Activated T-cell treated with anti-CD3 and anti-CD28 coated beads, Interleukin-2, amount 50 U/mL, for 24 hours (primary cell): ENCODE measurements around the gene TMEM220.
A peak's percentile ranks its signal among the peaks of the same experiment; 100 is the strongest.
"Not testable (repeated sequence)": the region's sequence is repeated elsewhere in the genome, so short reads cannot be mapped to it uniquely, and the experiment has no call there.

Experiments
- DNase-seq: peaks from one replicate; pipeline ENCODE4 v3.0.0-alpha.2; 2020
- H3K27ac Mint-ChIP-seq: 2 replicates; pipeline ENCODE4 v1.8.0; 2020; ENCODE audit warnings: mild to moderate bottlenecking, mixed read lengths
- H3K27me3 Mint-ChIP-seq: 2 replicates; pipeline ENCODE4 v1.8.0; 2020; ENCODE audit warnings: mixed read lengths
- H3K36me3 Mint-ChIP-seq: 2 replicates; pipeline ENCODE4 v1.8.0; 2020; ENCODE audit warnings: low read depth, mixed read lengths
- H3K4me1 Mint-ChIP-seq: 2 replicates; pipeline ENCODE4 v1.8.0; 2020; ENCODE audit warnings: low read depth, mixed read lengths
- H3K4me3 Mint-ChIP-seq: 2 replicates; pipeline ENCODE4 v1.8.0; 2020; ENCODE audit warnings: mild to moderate bottlenecking, moderate library complexity, mixed read lengths
- H3K9me3 Mint-ChIP-seq: 2 replicates; pipeline ENCODE4 v1.8.0; 2020; ENCODE audit warnings: mixed read lengths

The TMEM220 gene

DNA sequence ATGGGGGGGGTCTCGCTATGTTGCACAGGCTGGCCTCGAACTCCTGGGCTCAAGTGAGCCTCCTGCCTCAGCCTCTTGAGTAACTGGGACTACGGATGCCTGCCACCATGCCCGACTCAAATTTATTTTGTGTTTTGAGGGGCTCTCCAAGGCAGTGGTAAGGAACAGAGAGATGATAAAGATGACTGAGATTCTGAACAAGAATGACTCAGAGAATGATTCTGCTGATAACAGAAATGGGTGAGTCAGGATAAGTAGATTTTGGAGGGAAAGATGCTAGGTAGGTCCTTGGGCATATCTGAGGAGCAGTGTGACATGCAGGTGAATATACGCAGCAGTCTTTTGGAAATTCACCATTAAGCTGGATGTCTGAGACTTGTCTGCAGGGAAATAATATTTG, 2.6 kb downstream of the TMEM220 start:
- H3K4me1 Mint-ChIP-seq: peaks cover 35% of the 10 kb centered on the region
- peak overlapping the region; percentile 19 for H3K27ac Mint-ChIP-seq
- H3K4me3 Mint-ChIP-seq: no peak overlapping the region

DNA sequence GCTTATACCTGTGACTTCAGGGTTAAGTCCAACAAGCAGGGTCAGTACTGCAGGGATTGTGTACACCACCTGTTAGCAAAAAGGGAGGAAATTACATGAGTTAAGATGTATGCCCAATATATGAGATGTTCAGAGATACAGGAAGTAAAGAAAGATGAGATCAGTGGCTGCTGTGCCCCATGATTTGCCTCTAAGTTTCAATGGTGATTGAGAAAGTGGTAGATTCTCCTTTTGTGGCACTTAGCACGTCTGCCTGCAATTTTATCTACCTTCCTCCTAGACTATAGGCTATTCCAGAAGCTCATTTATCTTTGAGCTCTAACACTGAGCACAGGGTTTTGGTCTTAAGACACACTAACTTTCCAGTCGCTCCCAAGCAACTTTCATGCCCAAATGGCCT, 3.6 kb downstream of the TMEM220 start:
- H3K9me3 Mint-ChIP-seq: no peaks in the 10 kb centered on the region

More for the DNA sequence above, 2.6 kb downstream of the TMEM220 start:
- H3K9me3 Mint-ChIP-seq: no peaks in the 10 kb centered on the region
- DNase-seq: no peak
- H3K36me3 Mint-ChIP-seq: peaks cover 8% of the 10 kb centered on the region
- H3K27me3 Mint-ChIP-seq: no peaks in the 10 kb centered on the region

DNA sequence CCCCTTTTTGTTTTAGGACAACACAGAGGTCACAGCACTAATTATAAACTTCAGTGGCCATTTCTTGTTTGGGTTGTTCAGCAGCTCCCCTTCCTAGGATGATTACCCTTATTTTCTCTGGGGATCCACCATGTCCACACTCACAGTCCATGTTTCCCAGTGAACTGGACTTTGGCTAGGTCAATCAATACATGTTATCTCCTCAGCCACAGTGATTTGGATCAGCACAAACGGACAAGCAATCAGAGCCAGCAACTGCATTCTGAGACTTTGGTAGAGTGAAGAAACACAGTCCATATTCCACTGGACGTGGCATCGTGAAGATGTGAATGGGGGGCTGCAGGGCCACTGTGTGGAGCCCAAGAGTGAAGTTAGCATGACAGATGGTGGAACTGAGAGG, 4.6 kb downstream of the TMEM220 start:
- H3K27ac Mint-ChIP-seq: no peak overlapping the region
- H3K36me3 Mint-ChIP-seq: peaks cover 8% of the 10 kb centered on the region
- no peak for DNase-seq
- no peaks in the 10 kb centered on the region for H3K27me3 Mint-ChIP-seq
- H3K4me3 Mint-ChIP-seq: no peak overlapping the region
- peaks cover 26% of the 10 kb centered on the region for H3K4me1 Mint-ChIP-seq
- no peaks in the 10 kb centered on the region for H3K9me3 Mint-ChIP-seq

More for the DNA sequence above, 3.6 kb downstream of the TMEM220 start:
- Mint-ChIP-seq H3K36me3 (peaks cover 8% of the 10 kb centered on the region), H3K4me1 (peaks cover 34% of the 10 kb centered on the region), H3K4me3 (no peak overlapping the region), H3K27ac (no peak overlapping the region), H3K27me3 (no peaks in the 10 kb centered on the region)
- no peak for DNase-seq

DNA sequence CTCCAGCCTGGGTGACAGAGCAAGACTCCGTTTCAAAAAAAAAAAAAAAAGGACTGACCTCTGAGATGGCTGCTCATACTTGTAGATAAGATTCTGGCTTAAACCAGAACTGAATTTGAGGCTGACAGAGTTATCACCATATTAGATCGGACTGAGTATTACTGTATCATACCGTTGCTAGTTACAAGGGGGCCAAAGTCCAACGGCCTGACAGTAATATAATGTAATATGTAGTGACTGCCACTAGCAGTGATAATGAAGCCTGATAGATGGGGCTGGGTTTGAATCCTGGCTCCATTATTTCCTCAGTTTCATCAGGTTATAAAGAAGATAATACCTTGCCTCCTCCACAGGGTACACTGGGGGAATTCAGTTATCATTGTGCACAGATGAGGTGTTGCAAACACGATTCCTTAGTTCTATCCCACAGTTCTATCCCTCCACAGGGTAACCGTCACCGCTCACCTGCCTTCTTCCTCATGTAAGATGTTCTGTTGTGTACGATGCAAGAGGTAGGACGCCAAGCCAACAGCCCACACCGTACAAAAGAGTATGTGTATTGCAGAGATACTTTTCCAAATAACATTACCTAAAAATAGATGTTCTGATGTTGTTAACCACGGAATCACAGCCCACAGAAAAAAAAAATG, 5.2 kb downstream of the TMEM220 start:
- Mint-ChIP-seq H3K27me3 (no peaks in the 10 kb centered on the region), H3K27ac (no peak overlapping the region), H3K4me3 (no peak overlapping the region), H3K9me3 (no peaks in the 10 kb centered on the region), H3K4me1 (peaks cover 22% of the 10 kb centered on the region), H3K36me3 (peaks cover 8% of the 10 kb centered on the region)
- no peak for DNase-seq

DNA sequence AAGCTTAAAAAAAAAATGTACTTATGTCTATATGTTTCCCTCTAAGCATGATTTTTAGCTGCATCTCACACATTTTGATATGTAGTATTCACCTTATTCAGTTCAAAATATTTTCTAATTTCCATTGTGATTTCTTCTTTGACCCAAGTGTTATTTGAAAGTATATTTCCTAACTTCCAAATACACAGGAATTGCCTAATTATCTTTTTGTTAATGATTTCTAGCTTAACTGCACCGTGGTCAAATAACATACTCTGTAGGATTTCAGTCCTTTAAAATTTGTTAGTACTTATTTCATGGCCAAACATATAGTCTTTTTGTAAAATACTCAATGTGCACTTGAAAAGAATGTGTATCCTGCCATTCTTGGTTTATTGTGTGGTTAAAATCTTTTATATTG, 11.3 kb downstream of the TMEM220 start:
- peaks cover 40% of the 10 kb centered on the region for H3K36me3 Mint-ChIP-seq
- no peaks in the 10 kb centered on the region for H3K27me3 Mint-ChIP-seq
- H3K4me1 Mint-ChIP-seq: peaks cover 7% of the 10 kb centered on the region
- H3K9me3 Mint-ChIP-seq: no peaks in the 10 kb centered on the region
- no peak overlapping the region for H3K27ac Mint-ChIP-seq
- no peak for DNase-seq
- H3K4me3 Mint-ChIP-seq: no peak overlapping the region

DNA sequence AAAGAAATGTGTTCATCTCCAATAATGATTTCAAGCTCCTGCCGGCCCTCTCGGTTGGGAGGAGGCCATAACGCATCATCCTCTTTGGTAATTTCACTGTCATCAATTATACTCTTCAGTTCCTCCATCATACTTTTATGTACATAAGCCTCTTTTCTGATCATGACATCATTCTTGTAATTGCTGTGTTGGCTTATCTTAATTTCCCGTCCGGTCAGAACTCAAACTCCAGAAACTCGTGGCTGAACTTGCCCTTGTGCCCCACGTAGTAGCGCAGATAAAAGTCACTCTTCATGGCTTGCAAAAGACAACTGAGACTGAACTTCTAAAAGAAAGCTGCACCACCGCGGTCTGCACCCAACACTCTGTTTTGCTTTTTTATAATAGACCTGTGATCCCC, 13.6 kb downstream of the TMEM220 start:
- peaks cover 53% of the 10 kb centered on the region for H3K36me3 Mint-ChIP-seq
- DNase-seq: no peak
- H3K9me3 Mint-ChIP-seq: no peaks in the 10 kb centered on the region
- no peak overlapping the region for H3K4me3 Mint-ChIP-seq
- H3K27me3 Mint-ChIP-seq: no peaks in the 10 kb centered on the region
- H3K27ac Mint-ChIP-seq: no peak overlapping the region
- peaks cover 7% of the 10 kb centered on the region for H3K4me1 Mint-ChIP-seq

DNA sequence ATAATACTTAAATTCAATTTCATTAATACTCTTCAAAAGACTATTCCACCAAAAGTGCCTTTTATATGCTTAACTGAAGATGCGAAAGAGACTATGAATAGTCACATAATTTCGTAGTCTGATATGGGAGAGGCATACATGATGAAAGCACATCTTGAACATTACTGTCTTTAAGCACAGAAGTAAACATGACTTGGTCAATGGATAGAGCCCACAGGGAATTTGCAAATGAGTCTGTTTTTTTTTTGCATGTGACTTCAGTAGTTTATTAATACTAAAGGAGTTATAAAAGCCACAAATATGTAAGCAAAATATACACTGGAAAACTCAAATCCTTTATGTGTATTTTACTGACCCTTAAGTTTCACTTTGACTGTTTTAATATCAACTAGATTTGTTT, 16.5 kb downstream of the TMEM220 start:
- H3K36me3 Mint-ChIP-seq: peaks cover 71% of the 10 kb centered on the region
- DNase-seq: no peak
- H3K4me1 Mint-ChIP-seq: peaks cover 9% of the 10 kb centered on the region
- H3K27me3 Mint-ChIP-seq: no peaks in the 10 kb centered on the region
- no peak overlapping the region for H3K27ac Mint-ChIP-seq
- no peak overlapping the region for H3K4me3 Mint-ChIP-seq
- H3K9me3 Mint-ChIP-seq: no peaks in the 10 kb centered on the region

DNA sequence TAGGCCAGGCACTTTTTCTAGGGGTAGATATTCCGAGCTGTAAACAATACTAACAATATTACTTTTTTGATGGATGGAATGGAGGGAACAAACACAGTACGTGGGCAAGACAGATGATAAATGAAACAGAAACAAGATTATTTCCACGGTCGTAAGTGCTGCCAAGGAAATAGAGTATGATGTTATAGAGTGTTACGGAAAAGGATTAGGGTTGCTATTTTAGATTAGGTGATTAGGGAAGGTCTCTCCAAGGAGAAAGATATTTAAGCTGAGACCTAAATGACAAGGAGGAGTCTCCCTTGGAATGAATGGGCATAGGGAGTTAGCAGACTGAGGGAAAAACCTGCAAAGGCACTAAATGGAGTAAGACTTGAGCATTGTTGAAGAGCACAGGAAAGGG, 24.1 kb downstream of the TMEM220 start:
- Mint-ChIP-seq H3K4me1 (peaks cover 53% of the 10 kb centered on the region), H3K27ac (peak overlapping the region; percentile 65), H3K4me3 (no peak overlapping the region), H3K27me3 (no peaks in the 10 kb centered on the region), H3K9me3 (no peaks in the 10 kb centered on the region), H3K36me3 (peaks cover 82% of the 10 kb centered on the region)
- no peak for DNase-seq

DNA sequence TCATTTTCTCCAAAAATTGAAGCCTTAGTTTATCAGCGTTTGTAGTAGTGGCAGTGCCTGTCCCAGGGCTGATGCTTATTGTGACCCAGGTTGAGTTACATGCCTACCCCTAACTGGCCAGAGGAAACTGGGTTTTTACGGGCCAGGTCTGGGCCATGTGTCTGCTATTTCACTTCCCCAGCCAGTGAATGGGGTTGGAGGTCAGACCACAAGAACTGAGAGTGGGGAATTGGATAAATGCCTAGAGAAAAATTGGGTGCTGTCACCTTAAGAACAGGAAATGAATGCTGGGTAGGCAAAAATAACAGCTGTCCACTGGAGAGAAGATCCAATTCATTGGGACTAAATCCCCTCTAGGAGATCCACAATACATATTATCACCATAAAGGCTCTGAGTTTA, 27.2 kb downstream of the TMEM220 start:
- Mint-ChIP-seq H3K4me1 (peaks cover 62% of the 10 kb centered on the region), H3K36me3 (peaks cover 69% of the 10 kb centered on the region), H3K27me3 (no peaks in the 10 kb centered on the region), H3K9me3 (no peaks in the 10 kb centered on the region), H3K27ac (peak overlapping the region; percentile 84), H3K4me3 (peak overlapping the region; percentile 19)
- DNase-seq: no peak

DNA sequence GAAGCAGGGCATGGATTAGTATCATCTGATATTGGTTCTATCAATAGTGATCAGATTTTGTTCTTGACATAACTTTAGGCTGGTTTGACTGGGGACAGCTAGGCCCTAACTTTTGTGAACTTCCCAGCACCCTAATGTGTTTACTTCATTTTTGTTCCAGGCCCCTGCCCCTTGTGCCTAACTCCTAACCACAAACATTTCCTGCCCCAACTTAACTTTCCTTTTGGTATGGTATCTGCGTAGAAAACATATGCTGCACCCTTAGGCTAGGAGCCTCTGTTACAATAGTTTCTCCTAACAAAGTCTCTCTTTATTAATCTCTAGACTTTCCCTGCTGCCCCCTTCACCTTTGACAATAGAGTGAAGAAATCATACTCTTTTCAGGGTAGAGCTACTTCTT, 30.0 kb downstream of the TMEM220 start:
- Mint-ChIP-seq H3K4me3 (peak overlapping the region; percentile 71), H3K36me3 (peaks cover 66% of the 10 kb centered on the region), H3K4me1 (peaks cover 60% of the 10 kb centered on the region), H3K9me3 (no peaks in the 10 kb centered on the region), H3K27me3 (no peaks in the 10 kb centered on the region), H3K27ac (peak overlapping the region; percentile 94)
- DNase-seq: no peak

DNA sequence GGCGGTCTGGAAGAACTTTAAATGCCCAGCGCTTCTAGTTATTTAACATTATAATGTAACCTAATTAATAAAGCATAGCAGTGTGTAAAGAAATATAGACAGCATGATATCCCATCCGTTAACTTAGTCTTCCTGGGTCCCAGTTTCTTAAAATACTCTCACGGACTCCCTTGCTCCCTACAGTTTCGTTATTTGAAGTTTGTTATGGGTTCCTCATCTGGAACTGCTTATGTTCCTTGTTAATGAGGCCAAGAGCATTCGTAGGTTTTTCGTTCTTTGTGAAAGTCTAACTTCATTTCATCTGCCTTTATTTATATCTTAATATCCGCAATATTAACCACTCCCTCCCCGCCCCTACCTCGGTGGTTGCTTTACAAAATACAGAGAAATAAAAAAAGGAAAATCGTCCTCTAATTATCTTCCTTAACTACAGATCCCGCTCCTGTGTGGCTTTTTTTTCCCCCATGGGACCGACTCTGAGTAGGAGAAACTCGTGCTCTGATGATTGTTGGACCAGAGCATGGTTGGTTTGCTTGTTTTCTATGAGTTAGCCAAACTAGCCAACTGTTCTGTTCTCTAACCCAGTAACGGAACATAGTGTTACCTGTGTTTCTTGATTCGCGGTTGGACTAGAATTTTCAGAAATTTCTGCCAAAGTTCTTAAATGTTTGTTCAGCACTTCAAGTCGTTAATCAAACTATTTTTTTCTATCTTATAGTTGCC, 31.6 kb downstream of the TMEM220 start:
- Mint-ChIP-seq H3K9me3 (no peaks in the 10 kb centered on the region), H3K4me3 (peak overlapping the region; percentile 90), H3K36me3 (peaks cover 69% of the 10 kb centered on the region), H3K27ac (peak overlapping the region; percentile 95), H3K27me3 (no peaks in the 10 kb centered on the region), H3K4me1 (peaks cover 58% of the 10 kb centered on the region)
- no peak for DNase-seq

DNA sequence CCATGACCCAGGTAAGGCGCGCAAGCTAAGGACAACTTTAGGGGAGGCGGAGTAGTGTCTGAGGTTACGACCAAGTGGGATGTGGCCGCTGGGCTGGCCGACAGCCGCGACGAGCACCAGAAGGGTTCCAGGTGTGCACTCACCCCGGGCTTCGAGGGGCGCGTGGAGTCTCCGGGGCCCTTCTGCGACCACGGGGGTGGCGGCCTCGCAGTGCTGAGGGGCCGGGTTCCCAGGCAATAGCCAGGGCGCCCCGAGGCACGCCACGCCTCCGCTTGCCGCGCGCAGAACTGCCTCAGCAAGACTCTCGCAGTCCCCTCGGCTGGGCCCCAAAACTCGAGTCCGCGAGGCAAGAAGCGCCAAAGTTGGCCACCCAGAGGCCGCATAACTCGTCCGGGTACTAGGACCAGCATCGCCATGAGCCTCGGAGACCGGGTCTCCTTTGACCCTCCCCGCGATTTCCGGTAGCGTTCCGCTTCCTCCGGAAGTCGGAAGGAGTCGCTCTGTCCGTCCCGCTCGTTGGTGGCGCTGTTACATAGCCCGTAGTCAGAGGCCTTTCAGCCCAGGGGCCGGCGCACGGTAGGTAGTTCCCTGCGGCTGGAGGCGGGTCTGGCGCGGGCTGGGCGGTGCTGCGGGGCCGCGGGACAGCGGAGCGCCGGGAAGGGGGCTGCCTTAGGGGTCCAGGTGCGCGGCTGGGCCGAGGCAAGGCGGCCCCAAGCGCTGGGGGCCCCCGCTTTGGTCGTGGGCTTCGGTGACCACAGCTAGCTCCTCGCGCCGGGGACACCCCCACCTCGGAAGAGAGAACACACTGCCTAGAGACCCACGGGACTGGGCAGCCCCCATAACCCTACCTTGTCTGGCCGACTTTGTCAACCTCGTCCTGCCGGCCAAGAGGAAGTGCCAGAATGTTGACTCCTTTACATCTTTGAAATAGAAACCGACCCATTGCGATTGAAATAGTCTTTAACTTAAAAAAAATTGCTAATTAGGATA, 32.4 kb downstream of the TMEM220 start, which contains the start of the genes ADPRM and SCO1:
Gene ADPRM, plus strand, starts transcription at position 503 of the 990 bp plus-strand sequence. CDS start 7,333 bp downstream, outside the sequence.
Gene SCO1, minus strand, starts transcription at position 442 of the 990 bp plus-strand sequence. Its CDS starts 26 bp downstream, at position 416.
- peaks cover 71% of the 10 kb centered on the region for H3K36me3 Mint-ChIP-seq
- H3K27me3 Mint-ChIP-seq: no peaks in the 10 kb centered on the region
- DNase-seq: peak; percentile 93
- H3K27ac Mint-ChIP-seq: peak within 1 kb of the TSS; percentile 95
- peaks cover 60% of the 10 kb centered on the region for H3K4me1 Mint-ChIP-seq
- no peaks in the 10 kb centered on the region for H3K9me3 Mint-ChIP-seq
- peak within 1 kb of the TSS; percentile 90 for H3K4me3 Mint-ChIP-seq

DNA sequence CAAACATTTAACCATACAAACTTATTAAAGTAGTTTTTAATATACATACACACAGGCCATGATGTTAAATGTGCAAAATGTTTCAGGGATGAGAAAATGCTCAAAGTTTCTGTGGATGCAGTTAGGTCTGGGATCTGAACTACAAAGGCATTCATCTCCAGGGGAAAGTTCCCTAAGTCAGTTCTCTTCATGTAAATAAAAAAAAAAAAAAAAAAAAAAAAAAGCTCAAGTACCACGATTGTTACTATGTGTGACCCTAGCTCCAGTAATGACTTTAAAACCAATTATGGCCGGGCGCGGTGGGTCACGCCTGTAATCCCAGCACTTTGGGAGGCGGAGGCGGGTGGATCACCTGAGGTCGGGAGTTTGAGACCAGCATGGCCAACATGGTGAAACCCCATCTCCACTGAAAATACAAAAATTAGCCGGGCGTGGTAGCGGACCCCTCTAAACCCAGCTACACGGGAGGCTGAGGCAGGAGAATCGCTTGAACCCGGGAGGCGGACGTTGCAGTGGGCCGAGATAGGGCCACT, 33.9 kb downstream of the TMEM220 start:
- Mint-ChIP-seq H3K27ac (peak overlapping the region; percentile 26), H3K4me1 (peaks cover 58% of the 10 kb centered on the region), H3K36me3 (peaks cover 76% of the 10 kb centered on the region), H3K4me3 (peak overlapping the region; percentile 90)
- not testable (repeated sequence) for DNase-seq, H3K9me3 Mint-ChIP-seq, H3K27me3 Mint-ChIP-seq

DNA sequence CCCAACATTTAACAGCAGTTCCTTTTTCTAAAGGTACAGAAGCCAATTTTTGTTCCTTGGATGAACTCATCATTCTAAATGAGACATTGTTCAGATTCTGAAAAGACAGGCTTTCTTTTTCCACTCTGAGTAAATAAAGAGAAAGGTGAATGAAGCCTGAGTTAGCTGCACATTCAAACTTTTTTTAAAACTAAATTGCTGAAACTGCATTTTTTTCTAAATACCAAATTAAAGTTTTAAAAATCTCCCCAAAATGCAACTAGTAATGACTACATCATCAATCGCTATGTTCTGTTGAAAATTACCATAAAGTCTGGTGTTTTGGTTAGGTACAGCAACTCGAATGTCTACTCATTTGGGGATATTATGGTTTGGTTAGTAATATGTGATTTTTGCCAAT, 42.3 kb downstream of the TMEM220 start:
- Mint-ChIP-seq H3K4me3 (no peak overlapping the region), H3K27ac (no peak overlapping the region), H3K36me3 (peaks cover 93% of the 10 kb centered on the region), H3K27me3 (no peaks in the 10 kb centered on the region), H3K9me3 (no peaks in the 10 kb centered on the region), H3K4me1 (peaks cover 39% of the 10 kb centered on the region)
- no peak for DNase-seq
